GM21786 (cell line): ENCODE results near the gene SAMSN1.

Source experiments
- ATAC-seq: cut with Tn5 transposase; IDR thresholded peaks from one replicate; pipeline ENCODE4 v1.9.1; 2021; ENCODE audit not compliant: unreplicated experiment

SAMSN1 gene

DNA sequence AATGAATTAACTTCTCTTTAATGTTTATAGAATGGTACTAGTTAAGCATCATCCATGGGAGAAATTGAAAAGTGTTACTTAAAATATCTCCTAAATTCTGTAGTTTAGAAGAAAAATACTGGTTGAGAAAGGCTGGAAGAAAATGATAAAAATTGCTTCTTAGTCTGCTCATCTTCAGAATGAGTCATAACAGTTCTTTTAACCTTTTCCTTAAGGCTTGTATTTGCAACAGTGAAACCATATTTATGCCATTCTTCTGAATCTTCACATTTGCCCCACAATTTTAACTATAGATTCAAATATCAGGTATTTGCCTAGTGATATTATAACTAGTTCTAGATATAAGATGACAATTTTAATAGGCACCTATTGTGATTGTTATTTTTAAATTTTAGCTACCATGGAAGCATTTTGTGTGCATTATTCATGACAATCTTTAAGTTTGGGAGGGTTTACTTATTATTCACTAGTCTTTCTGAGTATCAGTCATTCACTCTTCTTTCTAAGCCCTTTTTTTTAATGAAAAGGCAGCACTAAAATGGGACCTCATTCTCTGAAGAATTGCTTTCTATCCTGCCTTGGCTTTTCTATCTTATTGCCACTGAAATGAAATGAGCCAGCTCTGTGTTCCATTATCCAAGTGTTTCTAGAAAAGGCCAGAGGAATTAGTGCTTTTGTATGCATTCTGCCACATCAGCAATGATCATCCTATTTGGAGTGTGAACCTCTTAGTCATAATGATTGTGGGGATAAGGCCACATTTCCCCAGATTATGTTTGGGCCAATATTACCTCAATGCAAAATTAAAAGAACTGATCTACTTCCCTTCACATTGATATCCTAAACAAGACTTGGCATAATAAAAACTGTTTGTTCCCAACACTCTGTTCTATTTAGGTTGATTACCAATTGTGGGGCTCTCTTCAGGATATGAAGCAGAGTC is 58.4 kb downstream of the SAMSN1 start:
- no peak for ATAC-seq

DNA sequence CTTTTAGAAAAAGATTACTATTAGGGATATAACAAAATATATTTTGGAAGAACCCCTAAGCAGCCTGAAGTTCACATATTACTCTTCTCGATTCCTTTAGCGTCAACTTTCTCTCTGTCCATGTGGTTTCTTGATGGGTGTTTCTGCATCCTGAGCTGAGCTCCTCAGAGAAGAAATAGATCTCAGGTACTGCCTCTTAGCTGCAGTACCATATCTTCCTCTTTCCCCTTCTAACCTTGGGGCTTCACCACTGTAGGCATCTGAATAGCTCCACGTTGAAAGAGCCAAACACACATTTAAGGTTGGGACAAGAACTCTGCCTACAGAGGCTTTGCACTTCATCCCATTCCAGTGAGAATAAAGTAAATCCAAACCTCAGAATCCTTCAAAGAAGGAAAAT is 59.2 kb downstream of the SAMSN1 start:
- peak; percentile 40 for ATAC-seq

DNA sequence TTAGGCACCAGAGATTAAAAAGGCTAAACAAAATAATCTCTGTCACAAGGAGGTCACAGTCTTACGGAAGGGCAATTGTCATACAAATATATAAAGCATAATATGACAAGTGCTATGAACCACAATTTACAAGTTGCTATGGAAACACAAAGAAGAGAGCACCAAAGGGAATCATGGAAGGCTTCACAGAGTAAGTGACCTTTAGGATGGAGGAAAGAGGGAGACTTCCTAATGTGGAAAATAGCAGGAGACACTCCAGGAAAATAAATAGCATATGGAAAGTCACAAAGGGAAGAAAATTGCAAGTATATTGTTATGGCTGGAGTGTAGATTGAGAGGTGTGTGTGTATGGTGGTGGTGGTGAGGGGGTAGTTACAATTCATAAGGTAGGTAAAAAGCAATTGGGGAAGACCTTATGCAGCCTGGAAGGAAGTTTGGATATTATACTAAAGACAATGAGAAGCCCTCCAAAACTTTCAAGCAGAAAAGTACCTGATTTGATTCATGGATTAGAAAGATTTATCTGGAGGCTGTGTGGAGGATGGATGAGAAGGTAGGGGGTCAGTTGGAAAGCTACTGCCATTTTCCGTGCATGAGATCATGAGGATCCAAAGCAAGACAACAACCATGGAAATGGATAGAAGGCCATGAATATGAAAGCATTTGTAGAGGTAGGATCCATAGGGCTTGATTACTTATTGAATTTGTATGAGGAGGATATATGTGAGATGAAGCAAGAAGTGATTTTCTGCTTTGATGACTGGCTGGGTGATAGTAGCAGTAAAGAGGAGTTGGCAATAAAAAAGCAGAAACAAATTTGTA is 61.7 kb downstream of the SAMSN1 start:
- ATAC-seq: no peak

DNA sequence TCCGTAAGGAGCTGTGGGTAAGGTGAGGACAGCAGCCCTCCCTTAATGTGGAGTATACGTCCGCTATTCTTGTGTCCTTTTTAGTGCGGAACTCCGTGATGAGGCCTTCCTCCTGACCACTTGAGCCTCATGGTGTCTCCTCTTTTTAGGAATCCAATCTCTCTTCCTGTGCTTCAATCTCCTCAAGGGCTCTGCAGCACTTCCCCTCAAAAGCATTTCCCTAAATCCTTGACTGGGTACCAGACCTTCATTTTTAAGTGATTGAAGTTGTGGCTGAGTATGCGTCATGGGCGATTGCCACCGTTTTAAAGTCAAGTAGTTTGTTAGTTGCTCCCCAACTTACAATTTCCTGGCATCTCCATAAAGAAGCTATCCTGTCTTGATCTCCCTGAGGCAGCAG is 62.8 kb downstream of the SAMSN1 start:
- no peak for ATAC-seq

DNA sequence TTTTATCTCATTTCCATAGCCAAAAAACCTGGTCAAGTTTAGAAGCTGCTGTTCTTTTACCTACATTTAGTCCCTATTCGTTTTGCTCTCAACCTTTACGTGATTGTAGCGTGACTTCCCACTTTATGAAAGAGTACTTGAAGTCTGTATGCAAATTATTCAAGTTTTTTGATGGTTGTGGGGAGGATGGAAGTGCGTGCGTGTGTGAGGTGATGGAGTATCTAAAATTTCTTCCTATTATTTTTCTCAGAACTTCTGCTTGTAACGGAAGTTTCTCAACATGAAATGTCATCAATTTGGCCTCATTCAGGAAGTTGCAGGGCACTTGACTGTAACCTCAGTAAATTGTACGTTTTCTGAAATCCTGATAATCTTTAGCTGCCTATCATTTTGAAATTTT is 64.0 kb downstream of the SAMSN1 start:
- ATAC-seq: no peak

DNA sequence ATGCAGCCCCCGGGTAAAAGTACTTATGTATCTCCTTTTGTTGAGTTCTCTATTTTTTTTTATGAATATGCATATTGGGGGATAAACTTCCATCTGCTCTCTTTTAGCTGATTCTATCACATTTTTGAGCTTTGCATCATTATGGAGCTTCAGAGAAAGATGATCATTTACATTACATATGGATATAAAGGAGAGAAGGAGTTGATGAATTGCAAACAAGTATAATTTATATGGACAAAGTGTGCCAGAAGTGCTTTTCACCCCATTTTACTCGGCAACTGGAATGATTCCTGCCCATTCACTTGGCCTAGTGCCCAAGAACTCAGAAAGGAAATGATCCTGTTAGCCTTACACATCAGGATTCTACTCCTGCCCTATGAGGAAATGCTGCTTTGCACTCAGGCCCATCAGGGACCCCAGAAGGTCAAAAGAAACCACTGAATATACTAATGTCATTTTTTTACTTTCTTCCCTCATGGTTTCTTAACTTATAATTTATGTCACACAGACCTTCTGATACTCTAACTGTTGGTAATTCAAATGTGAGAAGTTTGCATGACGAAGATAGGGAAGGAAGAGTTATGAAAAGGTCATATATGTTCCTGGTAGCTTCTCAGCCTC is 65.6 kb downstream of the SAMSN1 start:
- no peak for ATAC-seq

DNA sequence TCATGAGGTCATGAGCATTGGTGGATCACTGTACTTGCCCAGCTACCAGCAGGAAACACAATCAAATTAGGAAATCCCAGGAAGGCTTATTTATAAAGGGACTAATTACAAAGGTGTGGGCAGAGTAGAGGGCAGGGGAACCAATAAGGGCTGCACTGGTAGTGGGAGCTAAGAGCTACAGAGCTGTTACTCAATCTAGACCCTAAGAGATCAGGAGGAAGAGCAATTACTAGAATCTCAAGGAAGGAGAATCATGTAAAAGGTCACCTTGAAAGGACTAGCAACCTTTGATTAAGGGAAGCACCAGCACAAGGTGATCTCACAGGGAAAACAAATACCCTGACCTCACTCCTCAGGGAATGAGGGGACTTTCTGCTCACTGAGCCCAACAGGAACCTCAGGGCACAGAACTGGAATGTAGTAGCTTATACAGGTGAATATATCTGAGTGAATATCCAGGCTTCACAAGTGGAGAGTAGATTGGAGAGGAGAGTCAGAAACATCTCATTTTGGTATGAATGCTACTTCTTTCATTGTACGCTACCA is 66.8 kb downstream of the SAMSN1 start:
- ATAC-seq: no peak

DNA sequence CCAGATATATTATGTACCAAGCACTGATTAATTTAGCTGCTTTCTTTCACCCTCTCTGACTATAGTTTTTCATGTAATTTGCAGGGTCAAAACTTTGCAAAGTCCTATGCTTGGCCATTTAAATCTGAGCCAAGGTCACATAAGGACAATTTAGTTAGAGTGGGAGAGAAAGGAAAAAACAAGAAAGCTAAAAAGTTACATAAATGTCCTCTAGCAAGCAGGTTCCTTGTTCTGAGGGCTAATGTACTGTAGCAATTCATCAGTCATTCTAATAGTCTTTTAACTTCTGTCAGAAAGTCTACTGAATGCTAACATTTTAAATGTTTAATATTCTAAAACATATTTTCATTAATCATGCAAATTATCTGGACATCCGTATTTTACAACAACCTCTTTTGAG is 68.3 kb downstream of the SAMSN1 start:
- ATAC-seq: no peak

DNA sequence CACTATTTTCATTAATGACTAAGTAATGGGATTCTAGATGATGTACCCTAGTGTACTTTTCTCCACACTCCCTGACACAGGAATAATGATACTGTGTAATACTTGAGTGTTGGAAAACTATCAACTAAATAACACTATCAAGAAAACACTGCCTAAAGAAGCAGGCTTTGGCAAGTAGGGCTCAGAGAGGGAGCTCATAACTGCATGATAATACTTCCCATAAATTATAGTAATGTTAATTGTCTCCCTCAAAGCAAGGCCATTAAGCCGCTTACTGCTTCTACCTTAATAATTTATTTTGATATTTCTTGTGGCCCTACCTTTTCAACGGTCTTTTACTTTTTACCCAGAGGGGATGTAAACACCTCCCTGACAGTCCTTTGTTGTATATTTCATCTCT is 69.0 kb downstream of the SAMSN1 start:
- ATAC-seq: no peak

DNA sequence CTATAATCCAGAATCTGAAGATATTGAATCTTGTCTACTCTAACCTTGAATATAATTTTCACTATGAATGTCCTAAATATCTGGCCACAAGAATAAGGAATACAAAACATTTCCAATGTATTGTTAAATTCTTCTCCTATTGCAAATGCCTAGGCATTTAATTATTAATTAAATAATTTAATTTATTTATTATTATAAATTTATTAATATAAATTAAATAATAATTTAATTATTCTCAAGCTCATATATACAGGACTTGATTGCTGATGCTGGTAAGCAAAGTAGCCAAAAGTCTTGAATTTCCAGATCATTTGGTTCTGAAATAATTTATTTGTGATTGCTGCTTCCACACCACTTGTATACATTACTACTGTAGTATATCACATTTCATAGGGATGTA is 71.1 kb downstream of the SAMSN1 start:
- no peak for ATAC-seq

DNA sequence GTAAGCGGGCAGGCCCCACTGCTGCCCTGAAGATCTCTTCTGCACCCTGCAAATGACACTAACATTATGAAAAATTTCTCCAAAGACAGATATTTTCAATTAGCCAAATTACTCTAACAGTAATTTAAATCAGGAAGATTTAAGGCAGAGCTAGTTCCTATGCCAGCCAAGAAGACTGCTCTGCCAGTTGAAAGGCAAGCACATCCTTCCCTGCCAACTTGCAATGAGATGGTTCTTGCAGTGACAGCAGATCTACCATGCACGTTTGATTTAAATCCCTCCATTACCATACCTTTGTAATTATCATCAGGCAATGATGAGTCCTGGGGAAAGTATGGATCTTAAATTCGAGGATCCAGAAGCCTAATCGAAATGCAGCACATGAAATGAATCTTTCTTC is 76.5 kb downstream of the SAMSN1 start:
- no peak for ATAC-seq

DNA sequence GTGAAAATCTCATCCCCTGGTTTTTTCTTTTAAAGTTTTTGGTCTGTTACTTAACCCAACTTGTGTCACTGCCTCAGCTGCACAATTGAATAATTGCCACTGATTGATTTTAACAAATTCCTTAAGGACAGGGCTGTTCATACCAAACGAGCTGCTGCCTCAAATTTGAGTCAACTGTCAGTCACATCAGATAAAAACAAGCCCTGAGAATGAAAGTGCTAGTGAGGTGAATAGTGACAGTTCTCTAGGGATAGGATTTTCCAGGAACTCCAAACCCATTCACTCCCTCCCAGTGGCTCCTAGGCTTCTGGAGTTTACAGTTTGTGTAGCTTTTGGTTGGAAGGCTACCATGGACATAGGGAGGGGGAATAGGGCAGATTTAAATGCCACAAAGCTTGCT is 79.4 kb downstream of the SAMSN1 start:
- no peak for ATAC-seq

DNA sequence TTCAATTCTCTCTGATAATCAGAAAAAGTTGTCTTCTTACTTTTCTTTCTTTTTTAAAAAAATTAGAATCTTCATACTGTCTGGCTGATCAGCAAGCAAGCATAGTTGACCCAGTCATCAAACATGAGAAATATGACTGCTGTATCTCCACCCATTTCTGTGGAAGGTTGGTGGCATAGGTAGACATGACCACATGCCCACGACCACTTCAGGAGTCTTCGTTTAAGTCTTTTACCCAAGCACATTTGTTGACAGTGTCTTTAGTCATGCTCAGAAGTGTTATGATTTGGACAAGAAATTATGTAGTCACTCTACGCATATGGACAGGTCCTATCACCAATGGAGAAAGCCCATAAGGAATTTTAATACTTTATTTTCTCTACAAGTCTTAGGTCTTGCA is 88.4 kb downstream of the SAMSN1 start:
- ATAC-seq: no peak

DNA sequence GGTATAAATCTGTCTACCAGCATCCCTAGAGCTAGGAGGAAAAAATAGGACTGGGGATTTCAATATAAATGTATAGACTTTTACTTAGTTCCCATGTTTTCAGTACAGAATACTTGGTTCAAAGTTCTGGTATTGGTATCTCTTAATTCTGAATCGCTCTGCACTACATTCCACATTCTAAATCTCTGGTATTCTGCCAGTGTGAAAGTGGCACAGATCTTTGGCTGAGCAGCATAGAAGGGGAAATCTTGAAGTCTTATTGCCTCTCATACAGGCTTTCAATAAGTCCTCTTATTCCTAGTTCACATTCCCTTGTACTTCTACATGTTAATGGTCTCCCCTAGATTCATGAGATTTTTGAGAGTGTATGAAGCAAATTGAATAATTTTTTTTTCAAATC is 89.2 kb downstream of the SAMSN1 start:
- no peak for ATAC-seq

DNA sequence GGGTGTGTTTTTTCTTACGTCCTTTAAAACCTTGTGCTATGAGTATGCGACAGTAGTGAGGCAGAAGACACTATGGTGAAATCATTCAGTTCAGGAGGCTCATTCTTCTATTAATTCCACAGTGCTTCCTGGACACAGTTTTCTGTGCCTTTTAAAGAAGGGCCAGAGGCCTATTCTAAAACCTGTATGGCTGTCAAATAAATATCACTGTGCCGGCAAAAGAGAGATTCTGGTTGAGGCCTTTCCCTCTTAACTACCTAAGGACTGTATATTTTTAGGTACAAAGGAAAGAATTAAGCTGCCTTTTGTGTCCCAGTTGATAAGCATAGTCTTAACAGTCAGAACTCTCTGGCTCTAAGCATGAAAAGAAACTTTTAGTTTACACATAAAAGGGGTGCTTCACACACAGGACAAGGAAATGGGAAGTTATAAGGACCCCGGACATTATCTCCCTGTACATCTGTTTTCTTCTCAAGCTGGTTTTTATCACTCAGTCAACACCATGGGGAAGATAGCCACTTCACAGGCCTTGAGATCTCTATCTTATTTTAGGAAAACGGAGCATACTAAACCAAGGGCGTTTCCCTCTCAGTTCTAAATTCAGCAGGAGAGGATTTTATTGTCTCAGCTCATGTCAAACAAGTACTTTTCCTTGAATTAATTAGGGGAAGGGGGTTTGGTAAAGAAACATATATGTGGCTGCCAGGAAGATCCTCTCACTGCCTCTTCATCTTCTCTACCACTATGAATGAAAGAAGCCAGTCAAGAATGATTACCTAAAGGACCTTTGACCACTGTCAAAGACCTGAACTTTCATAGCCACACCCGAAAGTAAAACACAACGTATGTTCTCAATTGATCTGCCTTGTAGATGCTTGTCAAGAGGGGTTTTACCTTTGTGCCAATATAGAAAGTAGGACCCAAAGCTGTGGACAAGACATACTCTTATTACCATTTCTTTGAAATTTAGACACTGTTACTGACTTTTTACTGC is 91.8 kb downstream of the SAMSN1 start:
- ATAC-seq: peak; percentile 82

DNA sequence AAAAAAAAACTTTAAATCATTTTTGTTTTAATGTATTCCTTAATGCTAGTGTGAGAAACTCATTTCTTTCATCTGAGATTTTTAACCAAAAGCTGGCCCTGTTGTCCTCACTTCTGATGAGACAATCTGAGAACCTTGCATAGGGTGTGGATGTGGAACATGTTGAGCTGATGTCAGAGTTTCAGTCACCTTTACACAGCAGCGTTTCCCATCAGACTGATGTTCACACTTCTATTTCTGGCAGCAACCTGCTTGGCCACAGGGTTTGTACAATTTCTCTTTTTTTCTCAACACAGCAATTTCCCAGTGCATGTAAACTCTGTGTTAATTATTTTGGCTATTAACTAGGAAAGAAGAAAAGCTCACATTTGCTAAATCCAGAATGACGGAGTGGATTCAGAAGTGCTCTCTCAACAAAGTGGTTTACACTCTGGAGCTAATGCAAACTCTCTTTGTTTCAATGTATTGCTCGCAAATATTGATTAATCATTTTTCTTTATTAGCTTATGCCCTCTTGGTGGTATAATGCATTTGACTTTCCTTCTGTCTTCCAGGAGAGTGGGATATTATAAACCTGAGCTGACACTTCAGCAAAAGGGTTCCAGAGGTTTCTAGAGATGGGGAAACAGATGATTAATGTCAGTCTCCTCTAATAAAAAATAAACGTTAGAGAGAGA is 92.6 kb downstream of the SAMSN1 start:
- peak; percentile 80 for ATAC-seq

DNA sequence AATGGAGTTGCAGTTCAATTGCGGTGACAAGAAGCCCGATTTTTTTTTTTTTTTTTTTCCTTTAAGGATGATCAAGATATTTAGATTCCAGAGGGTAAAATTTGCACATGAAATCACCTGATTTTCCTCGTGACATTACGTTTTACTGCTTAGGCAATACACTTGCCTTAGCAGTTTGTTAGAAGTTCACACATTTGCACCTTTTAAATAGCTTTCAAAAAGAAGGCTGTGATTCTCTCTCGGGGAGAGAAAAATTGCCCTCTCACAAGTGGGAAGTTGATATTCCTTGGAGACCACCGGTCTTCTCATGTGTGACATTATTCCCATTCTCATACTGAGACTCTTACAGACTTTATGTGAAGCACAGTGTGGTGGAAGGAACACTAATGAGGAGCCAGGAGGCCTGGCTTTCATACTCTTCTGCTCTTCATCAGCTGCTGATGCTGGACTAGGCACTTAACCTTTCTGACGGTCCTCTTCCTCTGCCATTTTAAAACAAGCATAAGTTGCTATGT is 93.3 kb downstream of the SAMSN1 start:
- ATAC-seq: no peak

DNA sequence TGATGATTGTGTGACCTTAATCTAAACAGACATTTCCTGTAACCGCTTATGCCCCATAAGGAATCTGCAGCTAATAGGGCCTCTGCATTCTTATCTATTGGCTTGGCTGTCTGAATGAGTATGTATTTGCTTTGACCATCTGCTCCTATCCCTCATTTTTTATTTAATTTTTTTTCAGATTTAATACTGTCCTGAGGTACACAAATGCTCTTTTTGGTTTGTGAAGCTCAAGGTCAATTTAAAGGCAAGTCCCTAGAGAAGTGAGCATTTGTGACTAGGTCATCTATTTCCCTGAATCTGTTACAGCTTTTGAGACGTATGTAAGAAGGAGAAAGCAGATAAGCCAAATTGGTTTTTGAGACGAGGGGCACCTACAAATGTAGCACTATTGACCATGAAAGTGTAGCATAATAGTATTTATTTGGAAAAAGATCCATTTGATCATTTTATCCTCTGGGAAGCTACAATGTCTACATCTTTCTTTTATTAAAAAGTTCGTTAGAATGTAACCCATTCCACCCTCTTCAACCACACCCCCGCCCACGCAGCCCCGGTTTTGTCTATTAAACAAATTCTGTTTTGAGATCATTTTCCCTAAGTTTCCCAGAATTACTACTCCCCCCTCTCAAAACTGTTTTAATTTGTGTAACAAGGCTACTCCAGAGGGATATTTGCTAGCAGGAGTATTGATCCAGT is 93.9 kb downstream of the SAMSN1 start:
- no peak for ATAC-seq

DNA sequence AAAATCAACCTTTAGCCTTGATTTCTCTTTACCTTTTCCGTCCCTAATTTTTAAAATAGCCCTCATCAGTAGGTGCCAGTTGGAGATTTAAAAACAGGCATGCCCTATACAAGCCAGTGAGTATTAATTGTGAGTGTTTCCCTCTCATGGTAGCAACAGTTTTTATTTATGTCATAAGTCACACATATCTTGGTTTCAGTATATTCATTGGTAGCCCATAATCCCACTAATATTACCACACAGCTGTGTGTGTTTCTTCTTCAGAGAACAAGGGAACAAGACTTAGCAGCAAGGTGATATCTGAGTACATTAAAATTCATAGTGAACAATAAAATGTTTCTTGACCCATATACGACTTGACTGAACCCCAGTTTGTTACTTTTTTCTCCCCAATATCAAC is 94.6 kb downstream of the SAMSN1 start:
- no peak for ATAC-seq
